ENCODE measurements around the gene MSL3B.

The MSL3B gene

GRCh38 chr2:233857511-233858141 lies 10.6 kb downstream of the MSL3B start:
- no peak overlapping the region for H3K27ac ChIP-seq (ENCODE audit: low read depth, low read length, poor library complexity, severe bottlenecking)

GRCh38 chr2:233856184-233856583 lies 12.0 kb downstream of the MSL3B start:
- Histone ChIP-seq H3K27me3 (replicated peaks; ENCODE audit: insufficient read depth, low read depth, low read length, poor library complexity) (no peaks in the 10 kb centered on the region), H3K9me3 (ENCODE audit: low read depth, low read length, poor library complexity, severe bottlenecking) (no peaks in the 10 kb centered on the region), H3K4me1 (ENCODE audit: insufficient read depth, low read length, poor library complexity, severe bottlenecking) (peaks cover 14% of the 10 kb centered on the region), H3K4me3 (ENCODE audit: low read depth, low read length, poor library complexity, severe bottlenecking) (no peak overlapping the region), H3K36me3 (ENCODE audit: insufficient read depth, low read length, poor library complexity, severe bottlenecking) (peaks cover 23% of the 10 kb centered on the region), H3K27ac (ENCODE audit: low read depth, low read length, poor library complexity, severe bottlenecking) (no peak overlapping the region)
- BruUV-seq (replicated peaks) = no TSS peak
- intact Hi-C loops (cut with micrococcal nuclease; ENCODE audit: unreplicated experiment) = no loop called here
- ChIA-PET CTCF (no interaction called here), POLR2A (ENCODE audit: low non-redundant PET) (no interaction called here)
- DNase-seq (ENCODE audit: low spot score) = no peak
- TF ChIP-seq EZH2 (IDR thresholded peaks at IDR 0.05; ENCODE audit: borderline replicate concordance, low read depth, low read length, poor library complexity, severe bottlenecking) (no peak), CTCF (conservative IDR thresholded peaks at IDR 0.05; ENCODE audit: low read depth, low read length) (no peak)

More at GRCh38 chr2:233857511-233858141, 10.6 kb downstream of the MSL3B start:
- Histone ChIP-seq H3K4me1 (ENCODE audit: insufficient read depth, low read length, poor library complexity, severe bottlenecking) (peaks cover 2% of the 10 kb centered on the region), H3K27me3 (replicated peaks; ENCODE audit: insufficient read depth, low read depth, low read length, poor library complexity) (no peaks in the 10 kb centered on the region), H3K36me3 (ENCODE audit: insufficient read depth, low read length, poor library complexity, severe bottlenecking) (peaks cover 8% of the 10 kb centered on the region), H3K9me3 (ENCODE audit: low read depth, low read length, poor library complexity, severe bottlenecking) (no peaks in the 10 kb centered on the region), H3K4me3 (ENCODE audit: low read depth, low read length, poor library complexity, severe bottlenecking) (no peak overlapping the region)
- ChIA-PET CTCF (no interaction called here), POLR2A (ENCODE audit: low non-redundant PET) (no interaction called here)
- intact Hi-C loops (cut with micrococcal nuclease; ENCODE audit: unreplicated experiment) = no loop called here
- peak; percentile 82 for TF ChIP-seq CTCF (conservative IDR thresholded peaks at IDR 0.05; ENCODE audit: low read depth, low read length)
- no peak for TF ChIP-seq EZH2 (IDR thresholded peaks at IDR 0.05; ENCODE audit: borderline replicate concordance, low read depth, low read length, poor library complexity, severe bottlenecking)
- peak; percentile 44 for DNase-seq (ENCODE audit: low spot score)
- BruUV-seq (replicated peaks) = no TSS peak

GRCh38 chr2:233855345-233855744 lies 12.8 kb downstream of the MSL3B start:
- DNase-seq (ENCODE audit: low spot score) = no peak
- CTCF ChIA-PET = no interaction called here
- peaks cover 31% of the 10 kb centered on the region for H3K36me3 ChIP-seq (ENCODE audit: insufficient read depth, low read length, poor library complexity, severe bottlenecking)
- peaks cover 14% of the 10 kb centered on the region for H3K4me1 ChIP-seq (ENCODE audit: insufficient read depth, low read length, poor library complexity, severe bottlenecking)
- H3K27ac ChIP-seq (ENCODE audit: low read depth, low read length, poor library complexity, severe bottlenecking) = peak overlapping the region; percentile 94
- no peaks in the 10 kb centered on the region for H3K27me3 ChIP-seq (replicated peaks; ENCODE audit: insufficient read depth, low read depth, low read length, poor library complexity)
- no peaks in the 10 kb centered on the region for H3K9me3 ChIP-seq (ENCODE audit: low read depth, low read length, poor library complexity, severe bottlenecking)
- no TSS peak for BruUV-seq (replicated peaks)
- TF ChIP-seq CTCF (conservative IDR thresholded peaks at IDR 0.05; ENCODE audit: low read depth, low read length) (no peak), EZH2 (IDR thresholded peaks at IDR 0.05; ENCODE audit: borderline replicate concordance, low read depth, low read length, poor library complexity, severe bottlenecking) (no peak)
- intact Hi-C loops (cut with micrococcal nuclease; ENCODE audit: unreplicated experiment) = no loop called here
- POLR2A ChIA-PET (ENCODE audit: low non-redundant PET) = no interaction called here
- peak overlapping the region; percentile 92 for H3K4me3 ChIP-seq (ENCODE audit: low read depth, low read length, poor library complexity, severe bottlenecking)
